AG09309 (cell line): Measurements from ENCODE around the gene TRIM32.

Source experiments
- DNase-seq: peaks from one replicate; pipeline ENCODE4 v3.0.0-alpha.2; 2010; ENCODE audit warnings: low read depth
- H3K4me3 ChIP-seq: 2 replicates; pipeline ENCODE4 v1.5.1; 2011; ENCODE audit warnings: mild to moderate bottlenecking, low read depth, low read length, moderate library complexity; ENCODE audit not compliant: control insufficient read depth
- CTCF ChIP-seq: IDR thresholded peaks from 2 replicates; pipeline ENCODE4 v1.5.1; 2011; ENCODE audit warnings: mild to moderate bottlenecking, low read depth, low read length, inconsistent platforms; ENCODE audit not compliant: insufficient read depth, control insufficient read depth; ENCODE audit errors: missing control alignments

TRIM32 gene

GRCh38 chr9:116687074-116687753 is at the start of gene TRIM32:
Gene TRIM32, plus strand, starts transcription at chr9:116687305. Its CDS starts 10,438 bp downstream, at chr9:116697743.
- peak within 1 kb of the TSS; percentile 92 for H3K4me3 ChIP-seq
- no peak for TF ChIP-seq CTCF
- peak; percentile 34 for DNase-seq

- no peak for DNase-seq
- H3K4me3 ChIP-seq: no peak overlapping the region
- TF ChIP-seq CTCF: no peak
Measured at GRCh38 chr9:116639251-116639741, 47.8 kb upstream of the TRIM32 start.

GRCh38 chr9:116641292-116642059 is 45.6 kb upstream of the TRIM32 start:
- no peak for DNase-seq
- no peak overlapping the region for H3K4me3 ChIP-seq
- TF ChIP-seq CTCF: no peak

- no peak for DNase-seq
- no peak for TF ChIP-seq CTCF
- H3K4me3 ChIP-seq: no peak overlapping the region
Measured at GRCh38 chr9:116643691-116644090, 43.4 kb upstream of the TRIM32 start.

GRCh38 chr9:116644091-116644688 is 42.9 kb upstream of the TRIM32 start:
- DNase-seq: no peak
- TF ChIP-seq CTCF: no peak
- H3K4me3 ChIP-seq: no peak overlapping the region

GRCh38 chr9:116646661-116647514 is 40.2 kb upstream of the TRIM32 start:
- no peak overlapping the region for H3K4me3 ChIP-seq
- TF ChIP-seq CTCF: peak; percentile 77
- DNase-seq: no peak
